Tibial artery (tissue), 4 donors: ENCODE data around the gene ZNF200.

Source experiments
- DNase-seq, 2 donors: peaks; one replicate each; pipeline ENCODE4 v3.0.0-alpha.2; 2019
- H3K27ac ChIP-seq, 2 donors: fragments of 200-600 bp; sonication (generic) in 1 of 2; 1 replicate in 1 of 2; 2 replicates in 1 of 2; pipeline ENCODE4 v1.5.1; 2018 to 2019; ENCODE audit warnings: mild to moderate bottlenecking in 1 of 2
- H3K27me3 ChIP-seq, 2 donors: fragments of 200-600 bp; sonication (generic) in 1 of 2; one replicate each; pipeline versions ENCODE4 v1.5.1 to v1.6.0; 2016 to 2019
- H3K36me3 ChIP-seq, 3 donors: fragments of 200-600 bp; sonication (generic) in 2 of 3; one replicate each; pipeline ENCODE4 v1.5.1; 2016 to 2019; ENCODE audit warnings: mild to moderate bottlenecking in 2 of 3
- H3K4me1 ChIP-seq, 4 donors: fragments of 200-600 bp; sonication (generic) in 2 of 4; 1 replicate in 3 of 4; 2 replicates in 1 of 4; pipeline ENCODE4 v1.5.1; 2016 to 2019
- H3K4me3 ChIP-seq, 2 donors: fragments of 200-600 bp; sonication (generic) in 1 of 2; 1 replicate in 1 of 2; 2 replicates in 1 of 2; pipeline ENCODE4 v1.5.1; 2018 to 2019; ENCODE audit warnings: mild to moderate bottlenecking in 2 of 2
- H3K9me3 ChIP-seq, 3 donors: fragments of 200-600 bp; sonication (generic) in 1 of 3; one replicate each; pipeline ENCODE4 v1.5.1; 2016 to 2019
- CTCF ChIP-seq, 2 experiments: fragments of 200-600 bp in 1 of 2; fragments of 450-650 bp in 1 of 2; IDR thresholded peaks; one replicate each; pipeline ENCODE4 v1.5.1; 2017 to 2019; ENCODE audit warnings: antibody characterized with exemption in 2 of 2, mild to moderate bottlenecking in 1 of 2, moderate library complexity in 1 of 2
- intact Hi-C: fragments of 100-400 bp; cut with DNase I; formaldehyde crosslinking; loops from one replicate; pipeline ENCODE4 v1.15.0; 2023; ENCODE audit warnings: low total_unique reads

Gene ZNF200

GRCh38 chr16:3194792-3195191, 40.2 kb downstream of the ZNF200 start:
- no peak for DNase-seq
- intact Hi-C loops, result no loop called here
- H3K27ac ChIP-seq, result no peak overlapping the region
- H3K4me1 ChIP-seq, result peaks cover 0 to 2% (median 0%) of the 10 kb centered on the region in 4 donors
- no peaks in the 10 kb centered on the region for H3K36me3 ChIP-seq
- peaks cover 8 to 77% of the 10 kb centered on the region in 2 donors for H3K27me3 ChIP-seq
- H3K4me3 ChIP-seq, result no peak overlapping the region
- TF ChIP-seq CTCF (IDR thresholded peaks at IDR 0.05), result no peak
- H3K9me3 ChIP-seq, result no peaks in the 10 kb centered on the region

- Histone ChIP-seq H3K27ac (no peak overlapping the region), H3K4me1 (peaks cover 0 to 14% (median 9%) of the 10 kb centered on the region in 4 donors), H3K9me3 (no peaks in the 10 kb centered on the region), H3K27me3 (peaks cover 12 to 90% of the 10 kb centered on the region in 2 donors), H3K36me3 (no peaks in the 10 kb centered on the region), H3K4me3 (no peak overlapping the region)
- DNase-seq, result no peak
- TF ChIP-seq CTCF (IDR thresholded peaks at IDR 0.05), result no peak
- intact Hi-C loops, result no loop called here
Measured at GRCh38 chr16:3193221-3194212, 41.4 kb downstream of the ZNF200 start.

GRCh38 chr16:3192476-3193019, 42.4 kb downstream of the ZNF200 start:
- H3K27me3 ChIP-seq, result peaks cover 15 to 97% of the 10 kb centered on the region in 2 donors
- peaks cover 0 to 19% (median 13%) of the 10 kb centered on the region in 4 donors for H3K4me1 ChIP-seq
- intact Hi-C loops, result no loop called here
- H3K9me3 ChIP-seq, result no peaks in the 10 kb centered on the region
- no peaks in the 10 kb centered on the region for H3K36me3 ChIP-seq
- DNase-seq, result no peak
- no peak overlapping the region for H3K4me3 ChIP-seq
- H3K27ac ChIP-seq, result no peak overlapping the region
- no peak for TF ChIP-seq CTCF (IDR thresholded peaks at IDR 0.05)

- no peak for TF ChIP-seq CTCF (IDR thresholded peaks at IDR 0.05)
- Histone ChIP-seq H3K36me3 (no peaks in the 10 kb centered on the region), H3K27ac (no peak overlapping the region), H3K4me3 (no peak overlapping the region), H3K4me1 (peaks cover 0 to 19% (median 13%) of the 10 kb centered on the region in 4 donors), H3K27me3 (peaks cover 15 to 99% of the 10 kb centered on the region in 2 donors), H3K9me3 (no peaks in the 10 kb centered on the region)
- intact Hi-C loops, result no loop called here
- DNase-seq, result no peak
Measured at GRCh38 chr16:3190949-3191353, 44.0 kb downstream of the ZNF200 start.

GRCh38 chr16:3189869-3190268, 45.1 kb downstream of the ZNF200 start:
- H3K36me3 ChIP-seq, result no peaks in the 10 kb centered on the region
- H3K4me1 ChIP-seq, result peaks cover 0 to 19% (median 13%) of the 10 kb centered on the region in 4 donors
- TF ChIP-seq CTCF (IDR thresholded peaks at IDR 0.05), result no peak
- DNase-seq, result no peak
- intact Hi-C loops, result no loop called here
- H3K4me3 ChIP-seq, result no peak overlapping the region
- H3K27me3 ChIP-seq, result peaks cover 15 to 100% of the 10 kb centered on the region in 2 donors
- no peaks in the 10 kb centered on the region for H3K9me3 ChIP-seq
- H3K27ac ChIP-seq, result no peak overlapping the region
